Measurements from ENCODE around the gene RPE.

The RPE gene

GRCh38 chr2:209976698-209977385, 25.6 kb upstream of the RPE start:
- no peaks in the 10 kb centered on the region for H3K9me3 ChIP-seq
- TF ChIP-seq CTCF (IDR thresholded peaks at IDR 0.05) = no peak
- no peaks in the 10 kb centered on the region for H3K27me3 ChIP-seq
- no peak for DNase-seq
- H3K27ac ChIP-seq = no peak overlapping the region
- H3K4me3 ChIP-seq = no peak overlapping the region
- intact Hi-C loops (cut with DNase I; ENCODE audit: low total_unique reads) = loop anchor here (5.0 kb wide), 1 partner anchor 225 kb away; no protein-coding TSS in a partner anchor
- no peaks in the 10 kb centered on the region for H3K4me1 ChIP-seq
- no peaks in the 10 kb centered on the region for H3K36me3 ChIP-seq

- no peak overlapping the region for H3K4me3 ChIP-seq
- H3K4me1 ChIP-seq = no peaks in the 10 kb centered on the region
- no peak overlapping the region for H3K27ac ChIP-seq
- TF ChIP-seq CTCF (IDR thresholded peaks at IDR 0.05) = peak; percentile 59 to 64
- no peak for DNase-seq
- no peaks in the 10 kb centered on the region for H3K36me3 ChIP-seq
- no peaks in the 10 kb centered on the region for H3K9me3 ChIP-seq
- H3K27me3 ChIP-seq = no peaks in the 10 kb centered on the region
- intact Hi-C loops (cut with DNase I; ENCODE audit: low total_unique reads) = loop anchor here (5.0 kb wide), 1 partner anchor 225 kb away; no protein-coding TSS in a partner anchor
Observed at GRCh38 chr2:209977386-209978239, 24.8 kb upstream of the RPE start.

DNA sequence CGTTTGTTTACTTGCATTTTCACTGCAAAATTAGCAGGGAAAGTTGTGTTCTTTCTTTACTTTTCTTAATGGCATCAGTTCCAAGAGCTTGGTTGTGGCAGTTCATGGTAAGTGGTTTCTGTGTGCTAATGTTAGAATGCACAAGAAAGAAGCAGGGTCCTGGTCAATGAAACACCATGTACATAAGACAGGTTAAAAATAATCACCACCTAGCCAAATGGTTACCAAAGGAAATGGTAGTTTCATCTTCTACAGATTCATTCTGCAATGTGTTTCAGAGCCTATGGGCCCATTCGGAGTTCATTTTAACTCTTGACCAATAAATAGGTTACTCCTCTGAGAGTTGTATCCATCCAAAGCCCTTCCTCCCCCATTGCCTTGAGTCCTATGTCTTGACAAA, 18.1 kb upstream of the RPE start:
- no peaks in the 10 kb centered on the region for H3K4me1 ChIP-seq
- no peak for TF ChIP-seq CTCF (IDR thresholded peaks at IDR 0.05)
- no peak overlapping the region for H3K4me3 ChIP-seq
- intact Hi-C loops (cut with DNase I; ENCODE audit: low total_unique reads) = no loop called here
- no peak overlapping the region for H3K27ac ChIP-seq
- DNase-seq = no peak
- no peaks in the 10 kb centered on the region for H3K9me3 ChIP-seq
- no peaks in the 10 kb centered on the region for H3K36me3 ChIP-seq
- no peaks in the 10 kb centered on the region for H3K27me3 ChIP-seq

- Histone ChIP-seq H3K36me3 (no peaks in the 10 kb centered on the region), H3K27me3 (no peaks in the 10 kb centered on the region), H3K9me3 (no peaks in the 10 kb centered on the region), H3K27ac (no peak overlapping the region), H3K4me1 (no peaks in the 10 kb centered on the region), H3K4me3 (no peak overlapping the region)
- intact Hi-C loops (cut with DNase I; ENCODE audit: low total_unique reads) = no loop called here
- TF ChIP-seq CTCF (IDR thresholded peaks at IDR 0.05) = no peak
- DNase-seq = no peak
Observed at GRCh38 chr2:209985874-209986273, 16.6 kb upstream of the RPE start.

GRCh38 chr2:209986415-209986814, 16.0 kb upstream of the RPE start:
- TF ChIP-seq CTCF (IDR thresholded peaks at IDR 0.05) = no peak
- no peak for DNase-seq
- no peak overlapping the region for H3K27ac ChIP-seq
- H3K36me3 ChIP-seq = no peaks in the 10 kb centered on the region
- intact Hi-C loops (cut with DNase I; ENCODE audit: low total_unique reads) = no loop called here
- no peaks in the 10 kb centered on the region for H3K9me3 ChIP-seq
- H3K4me1 ChIP-seq = no peaks in the 10 kb centered on the region
- no peaks in the 10 kb centered on the region for H3K27me3 ChIP-seq
- no peak overlapping the region for H3K4me3 ChIP-seq

Data from tibial artery (tissue), 4 donors.